ENCODE measurements around the gene BABAM2.
"Not testable (repeated sequence)": the region's sequence is repeated elsewhere in the genome, so short reads cannot be mapped to it uniquely, and the experiment has no call there.

Gene BABAM2

DNA sequence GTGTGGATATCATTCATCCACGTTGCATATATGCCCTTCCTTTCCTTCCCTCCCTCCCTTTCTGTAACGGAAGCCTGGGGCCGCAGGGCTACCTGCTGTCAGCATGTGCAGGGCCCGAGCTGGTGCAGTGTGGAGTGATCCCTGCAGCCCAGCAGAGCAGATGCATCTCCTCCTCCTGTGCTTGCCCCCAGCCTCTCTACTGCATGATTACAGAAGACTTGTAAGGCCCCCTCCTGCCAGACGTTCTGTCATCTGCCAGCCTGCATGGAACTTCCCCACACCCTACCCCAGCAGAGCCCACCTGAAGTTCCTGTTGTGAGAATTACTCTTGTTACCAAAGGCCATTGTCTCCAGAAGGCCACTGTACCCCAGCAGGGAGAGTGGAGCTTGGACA lies 434.6 kb downstream of the BABAM2 start:
- no peak for DNase-seq (ENCODE audit: low read depth in 2 of 2, low spot score in 1 of 2)

DNA sequence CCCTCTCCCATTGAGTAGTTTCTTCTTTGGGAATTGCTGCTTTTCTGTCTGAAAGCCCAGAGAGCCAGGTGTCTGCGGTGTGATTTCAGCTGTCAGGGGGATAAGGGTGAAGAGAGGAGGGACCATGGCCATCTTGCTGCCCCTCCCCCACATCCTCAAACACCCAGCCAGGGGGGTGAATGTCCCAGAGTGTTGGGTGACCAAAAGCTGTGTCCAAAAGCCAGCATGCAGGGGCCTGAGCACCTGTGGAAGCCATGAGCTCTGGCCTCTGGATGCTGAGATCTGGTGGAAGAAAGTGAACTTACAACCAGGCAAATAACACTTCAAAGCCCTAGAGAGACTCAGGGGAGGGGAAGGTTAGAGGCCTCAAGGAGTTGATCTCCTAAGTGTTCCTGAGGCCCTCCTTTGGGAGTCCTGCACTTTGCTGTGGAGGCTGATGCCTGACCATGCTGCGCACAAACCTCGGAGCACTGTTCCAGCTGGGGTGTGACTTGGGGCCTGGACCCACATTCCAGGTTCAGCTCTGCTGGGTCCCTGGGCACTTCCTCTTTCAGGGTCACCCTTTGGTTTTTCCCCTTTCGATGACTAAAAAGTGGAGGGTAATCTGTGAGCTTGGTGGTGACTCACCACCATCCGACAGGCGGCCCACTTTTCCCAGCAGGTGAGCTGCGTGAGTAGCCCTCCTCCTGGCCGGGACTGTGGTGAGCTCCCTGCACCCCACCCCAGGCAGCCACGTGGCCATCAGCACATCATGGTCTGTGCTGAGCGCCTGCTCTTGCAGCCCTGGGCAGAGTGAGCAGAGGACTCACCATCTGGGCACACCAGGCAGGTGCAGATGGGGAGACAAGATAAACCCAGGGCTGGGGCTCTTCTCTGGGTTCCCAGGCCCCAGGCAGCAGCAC lies 435.3 kb downstream of the BABAM2 start:
- no peak for DNase-seq (ENCODE audit: low read depth in 2 of 2, low spot score in 1 of 2)

DNA sequence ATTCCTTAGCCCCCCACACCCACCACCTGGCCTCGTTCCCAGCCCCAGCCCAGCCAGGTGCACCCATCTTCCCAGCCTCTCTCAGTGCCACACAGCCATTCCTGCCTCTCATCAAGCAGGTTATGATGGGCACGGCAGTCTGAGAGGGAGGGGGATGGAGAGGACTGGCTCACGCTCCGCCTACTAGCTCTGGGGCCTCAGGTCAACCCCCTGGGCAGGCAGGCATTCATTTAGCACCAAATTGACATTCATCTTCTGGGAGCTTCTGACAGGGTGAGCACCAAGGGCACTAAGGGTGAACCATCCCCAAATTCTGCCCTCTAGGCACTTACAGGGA lies 435.9 kb downstream of the BABAM2 start:
- no peak for DNase-seq (ENCODE audit: low read depth in 2 of 2, low spot score in 1 of 2)

DNA sequence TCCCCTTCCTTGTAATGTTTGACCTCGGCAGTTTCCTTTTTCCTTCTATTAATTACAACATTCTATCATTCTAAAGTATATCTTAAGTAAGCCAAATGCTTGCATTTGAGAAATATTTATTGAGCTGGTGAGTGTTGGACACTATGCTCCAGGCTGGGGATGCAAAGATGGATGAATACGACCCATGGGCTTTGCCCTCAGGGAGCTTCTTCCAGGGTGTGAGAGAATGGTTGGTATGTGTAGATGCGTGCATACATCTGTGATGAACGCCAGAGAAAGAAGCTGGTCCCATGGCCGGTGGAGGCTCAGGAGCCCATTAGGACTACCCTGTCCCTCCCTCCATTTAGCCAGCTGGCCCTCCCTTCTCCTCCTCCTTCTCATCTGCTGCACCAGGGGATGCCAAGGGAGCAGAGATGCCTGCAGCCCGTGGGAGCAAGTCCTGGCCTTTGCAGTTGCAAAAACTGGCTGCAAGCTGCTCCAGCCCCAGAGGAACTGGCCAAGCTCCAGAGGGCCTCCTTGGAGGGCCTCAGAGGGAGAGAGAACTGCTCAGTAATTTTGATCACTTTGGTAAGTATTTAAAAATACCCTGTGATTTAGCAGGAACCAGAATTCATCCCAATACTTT lies 436.5 kb downstream of the BABAM2 start:
- DNase-seq (ENCODE audit: low read depth in 2 of 2, low spot score in 1 of 2) = no peak

DNA sequence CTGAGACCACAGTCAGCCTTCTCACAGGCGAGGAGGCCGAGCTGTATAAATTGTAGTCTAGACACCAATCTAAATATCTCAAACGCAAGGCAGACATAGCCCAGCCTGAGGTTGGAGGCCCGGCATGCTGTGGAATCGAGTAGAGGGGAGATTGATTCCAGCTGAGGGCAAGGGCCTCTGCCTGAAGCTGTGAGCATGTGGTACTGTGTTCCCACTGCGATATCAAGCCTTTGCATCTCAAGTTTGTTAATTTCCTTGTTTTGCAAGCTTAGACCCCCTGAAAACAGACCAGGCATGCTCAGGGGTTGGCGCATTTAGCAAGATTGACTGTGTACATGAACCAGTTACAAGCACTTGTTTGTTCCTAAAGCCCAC lies 437.0 kb downstream of the BABAM2 start:
- no peak for DNase-seq (ENCODE audit: low read depth in 2 of 2, low spot score in 1 of 2)

DNA sequence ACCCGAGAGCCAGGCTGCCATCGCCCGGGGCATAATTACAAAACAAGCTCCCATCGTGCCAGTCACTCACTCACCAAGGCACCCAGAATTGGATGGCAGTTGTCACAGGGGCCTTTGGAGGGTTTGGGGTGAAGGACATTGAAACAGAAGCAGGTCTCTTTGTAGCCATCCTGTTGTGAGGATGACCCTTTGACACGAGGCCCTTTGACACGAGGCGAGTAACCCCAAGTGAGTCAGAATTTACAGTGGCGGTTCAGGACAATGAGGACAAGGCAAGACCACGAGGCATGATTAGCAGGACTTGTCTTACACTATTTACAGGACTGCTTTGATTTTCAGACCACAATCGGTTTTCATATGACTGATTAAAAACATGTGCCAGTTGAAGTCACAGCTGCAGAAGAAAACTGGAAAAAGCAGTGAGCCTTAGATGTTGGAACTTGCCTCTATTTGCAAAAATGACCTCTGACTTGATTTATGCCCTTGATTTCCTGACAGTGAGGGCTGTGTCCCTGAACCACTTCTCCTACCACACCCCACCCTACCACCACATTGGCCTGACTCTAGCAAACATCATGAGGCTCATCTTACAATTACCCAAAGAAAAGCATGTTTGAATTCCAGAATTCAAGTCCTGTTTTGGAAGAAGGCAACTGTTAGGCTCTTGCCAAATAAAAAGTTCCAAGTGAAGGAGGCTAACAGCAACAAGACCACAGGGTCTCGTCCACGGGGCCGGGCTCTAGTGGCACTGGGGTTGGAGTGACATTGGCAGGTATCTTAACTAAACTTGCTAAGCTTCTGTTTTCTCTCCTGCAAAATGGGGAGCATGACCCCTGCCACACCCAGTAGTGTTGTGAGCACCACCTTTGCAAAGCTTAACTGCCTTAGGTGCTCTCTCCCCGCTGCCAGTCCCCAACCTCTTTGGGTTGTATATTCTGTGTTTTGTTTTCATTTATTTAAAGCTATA lies 437.7 kb downstream of the BABAM2 start:
- no peak for DNase-seq (ENCODE audit: low read depth in 2 of 2, low spot score in 1 of 2)

DNA sequence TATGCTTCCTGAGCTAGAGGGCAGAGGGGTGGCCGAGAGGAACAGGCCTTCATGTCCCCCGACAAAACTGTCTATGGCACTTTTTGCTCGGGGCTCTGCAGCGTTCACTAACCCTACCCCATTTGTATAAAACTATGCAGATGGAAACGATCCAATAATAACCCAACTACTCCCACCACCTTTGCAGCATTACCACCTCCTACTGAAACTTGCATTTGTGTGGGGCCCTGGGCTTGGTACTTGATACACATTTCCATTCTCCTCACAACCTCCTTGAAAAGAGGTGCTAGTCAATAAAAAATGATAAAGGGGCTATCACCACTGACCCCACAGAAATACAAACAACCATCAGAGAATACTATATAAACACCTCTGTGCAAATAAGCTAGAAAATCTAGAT lies 438.7 kb downstream of the BABAM2 start:
- DNase-seq (ENCODE audit: low read depth in 2 of 2, low spot score in 1 of 2) = no peak

DNA sequence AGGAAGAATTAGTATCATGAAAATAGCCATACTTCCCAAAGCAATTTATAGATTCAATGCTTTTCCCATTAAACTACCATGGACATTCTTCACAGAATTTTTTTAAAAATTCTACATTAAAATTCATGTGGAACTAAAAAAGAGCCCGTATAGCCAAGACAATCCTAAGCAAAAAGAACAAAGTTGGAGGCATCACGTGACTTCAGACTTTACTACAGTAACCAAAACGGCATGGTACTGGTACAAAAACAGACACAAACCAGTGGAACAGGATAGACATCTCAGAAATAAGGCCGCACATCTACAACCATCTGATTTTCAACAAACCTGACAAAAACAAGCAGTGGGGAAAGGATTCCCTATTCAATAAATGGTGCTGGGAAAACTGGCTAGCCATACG lies 440.2 kb downstream of the BABAM2 start:
- DNase-seq (ENCODE audit: low read depth in 2 of 2, low spot score in 1 of 2) = not testable (repeated sequence)

DNA sequence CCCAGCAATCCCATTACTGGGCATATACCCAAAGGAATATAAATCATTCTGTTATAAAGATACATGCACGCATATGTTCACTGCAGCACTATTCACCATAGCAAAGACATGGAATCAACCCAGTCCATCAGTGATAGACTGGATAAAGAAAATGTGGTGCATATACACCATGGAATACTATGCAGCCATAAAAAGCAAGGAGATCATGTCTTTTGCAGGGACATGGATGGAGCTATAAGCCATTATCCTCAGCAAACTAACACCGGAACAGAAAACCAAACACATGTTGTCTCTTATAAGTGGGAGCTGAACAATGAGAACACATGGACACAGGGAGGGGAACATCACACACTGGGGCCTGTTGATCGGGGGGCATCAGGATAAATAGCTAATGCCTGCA lies 441.3 kb downstream of the BABAM2 start:
- not testable (repeated sequence) for DNase-seq (ENCODE audit: low read depth in 2 of 2, low spot score in 1 of 2)

DNA sequence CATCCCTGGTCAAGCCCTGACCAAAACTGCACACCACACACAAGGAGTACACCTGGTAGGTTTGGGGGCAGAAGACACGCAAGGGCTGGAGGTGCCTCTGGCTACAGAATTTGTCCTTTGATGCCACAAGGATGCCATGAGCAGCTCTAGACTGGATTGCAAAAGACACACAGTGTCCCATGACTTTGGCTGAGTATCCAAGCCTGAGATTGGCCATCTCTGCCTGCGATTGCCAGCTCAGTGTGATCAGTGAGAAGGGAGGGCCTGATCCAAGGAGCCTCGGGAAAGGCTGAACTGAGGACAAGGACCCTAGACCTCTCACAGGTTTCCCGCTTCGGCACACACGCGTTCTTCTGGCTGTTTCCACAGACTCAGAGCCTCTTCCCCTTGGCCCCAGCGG lies 442.2 kb downstream of the BABAM2 start:
- no peak for DNase-seq (ENCODE audit: low read depth in 2 of 2, low spot score in 1 of 2)

DNA sequence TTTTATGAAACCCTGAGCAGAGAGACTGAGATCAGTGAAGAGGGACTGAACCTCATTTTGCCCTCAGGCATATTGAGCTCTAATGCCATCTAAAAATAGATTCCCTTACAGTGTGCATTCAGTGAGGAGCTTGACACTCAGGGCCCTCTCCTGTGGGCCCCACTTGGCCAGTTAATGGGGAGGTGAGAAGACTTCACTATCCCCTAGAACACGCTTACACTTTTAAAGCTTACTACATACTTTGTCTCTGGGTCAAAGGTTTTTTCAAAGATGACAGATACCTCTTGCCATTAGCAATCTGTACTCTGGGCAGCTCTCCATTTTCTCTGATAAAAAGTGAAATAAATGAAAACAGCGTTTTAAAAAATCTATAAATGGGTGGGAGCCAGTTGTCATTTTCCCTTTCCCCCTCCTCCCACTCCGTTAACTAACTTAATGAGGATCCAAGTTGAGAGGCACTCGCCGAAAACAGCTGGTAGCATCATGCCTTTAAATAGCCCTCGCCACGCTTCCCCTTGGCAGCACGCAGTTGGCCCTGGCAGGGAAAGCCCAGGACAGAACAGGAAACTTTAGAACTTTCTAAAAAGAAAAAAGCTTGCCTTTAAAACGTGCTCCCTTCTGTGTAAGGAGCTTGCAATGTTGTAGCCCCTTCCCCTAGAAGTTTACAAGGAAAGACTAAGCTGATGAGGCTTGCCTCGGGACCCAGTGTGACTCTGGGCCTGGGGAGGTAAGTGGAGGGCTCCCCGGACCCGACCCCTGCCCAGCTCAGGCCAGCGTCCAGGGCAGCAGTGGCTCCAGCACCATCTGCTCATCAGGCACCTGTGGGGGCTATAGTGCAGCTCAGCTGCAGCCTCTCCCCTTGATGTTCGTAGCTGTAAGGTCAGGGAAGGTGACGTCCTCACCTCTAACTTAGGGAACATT lies 443.3 kb downstream of the BABAM2 start:
- no peak for DNase-seq (ENCODE audit: low read depth in 2 of 2, low spot score in 1 of 2)

DNA sequence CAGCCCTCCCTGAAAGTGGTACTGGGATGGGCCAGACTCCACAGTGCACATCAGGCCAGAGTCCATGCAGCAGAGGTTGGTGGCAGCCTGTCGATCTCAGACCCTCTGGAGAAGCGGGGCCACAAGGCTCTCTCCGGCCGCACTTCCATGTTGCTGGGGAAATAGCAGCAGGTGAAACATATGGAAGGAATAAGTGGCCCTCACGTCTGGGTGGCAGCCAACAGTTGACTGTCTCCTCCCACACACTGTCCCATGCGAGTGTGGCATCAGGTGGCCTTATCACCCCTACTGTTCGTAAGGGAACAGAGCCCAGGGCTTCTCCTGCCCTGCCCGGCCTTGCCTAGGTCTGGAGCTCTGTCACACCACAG lies 444.0 kb downstream of the BABAM2 start:
- no peak for DNase-seq (ENCODE audit: low read depth in 2 of 2, low spot score in 1 of 2)

DNA sequence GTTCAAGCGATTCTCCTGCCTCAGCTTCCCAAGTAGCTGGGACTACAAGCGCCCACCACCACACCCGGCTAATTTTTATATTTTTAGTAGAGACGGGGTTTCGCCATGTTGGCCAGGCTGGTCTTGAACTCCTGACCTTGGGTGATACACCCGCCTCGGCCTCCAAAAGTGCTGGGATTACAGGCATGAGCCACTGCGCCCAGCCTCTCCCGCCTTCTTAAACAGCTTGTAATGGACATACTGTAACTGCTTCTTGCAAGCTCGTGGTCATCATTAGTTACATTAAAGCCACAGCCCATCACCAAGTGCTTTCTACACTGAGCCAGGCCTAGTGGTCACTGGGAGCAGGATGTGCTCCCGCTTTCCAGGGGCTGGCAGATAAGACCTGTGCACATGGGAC lies 444.7 kb downstream of the BABAM2 start:
- not testable (repeated sequence) for DNase-seq (ENCODE audit: low read depth in 2 of 2, low spot score in 1 of 2)

DNA sequence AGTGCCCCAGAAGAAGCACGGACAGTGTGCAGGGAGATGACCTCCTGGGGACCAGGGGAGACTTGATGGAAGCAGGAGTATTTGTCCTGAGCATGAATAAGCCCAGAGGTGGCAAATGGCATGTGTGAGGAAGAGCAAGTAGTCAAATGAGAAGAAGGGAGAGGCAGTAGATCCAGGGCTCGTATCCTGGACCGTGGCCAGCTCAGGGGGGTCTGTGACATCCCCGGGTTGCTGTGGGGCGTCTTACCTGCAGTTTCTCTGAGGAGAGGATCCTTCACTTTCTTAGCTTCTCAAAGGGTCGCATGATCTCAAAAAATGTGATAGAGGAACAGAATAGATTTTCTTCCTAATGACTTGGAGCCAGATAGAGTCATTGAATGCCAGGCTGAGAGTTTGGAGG lies 445.1 kb downstream of the BABAM2 start:
- DNase-seq (ENCODE audit: low read depth in 2 of 2, low spot score in 1 of 2) = no peak

DNA sequence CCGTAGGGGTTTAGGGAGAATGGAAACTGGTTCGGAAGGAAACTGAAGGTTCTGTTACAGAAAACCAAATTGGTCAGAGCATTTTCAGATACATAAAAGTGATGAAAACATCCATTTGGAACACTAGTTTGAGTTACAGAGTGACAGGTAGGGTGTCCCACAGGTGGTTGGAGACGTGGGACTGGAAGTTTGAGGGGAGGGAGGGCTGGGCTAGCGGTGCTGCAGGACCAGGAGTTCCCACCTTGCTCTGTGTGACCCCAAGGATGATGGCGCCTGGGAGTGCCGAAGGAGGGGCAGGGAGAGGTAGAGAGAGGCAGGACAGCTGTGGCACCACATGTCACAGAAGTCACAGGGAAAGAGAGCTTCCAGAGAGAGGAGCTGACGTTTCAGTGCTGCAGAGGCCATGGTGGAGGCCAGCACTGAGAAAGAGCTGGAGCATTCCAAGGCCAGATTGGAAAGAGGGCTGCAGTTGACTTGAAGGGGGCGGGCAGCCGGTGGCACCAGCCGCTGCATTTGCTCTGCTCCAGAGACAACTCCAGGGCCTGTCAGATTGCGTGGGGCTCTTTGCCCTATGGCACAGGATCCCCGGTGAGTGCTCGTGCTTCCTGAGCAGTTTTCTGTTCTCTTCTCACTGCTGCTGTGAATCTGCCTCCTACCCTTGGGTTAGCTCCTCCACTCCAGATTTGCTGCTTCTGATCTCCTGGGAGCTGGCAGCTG lies 445.9 kb downstream of the BABAM2 start:
- DNase-seq (ENCODE audit: low read depth in 2 of 2, low spot score in 1 of 2) = no peak

DNA sequence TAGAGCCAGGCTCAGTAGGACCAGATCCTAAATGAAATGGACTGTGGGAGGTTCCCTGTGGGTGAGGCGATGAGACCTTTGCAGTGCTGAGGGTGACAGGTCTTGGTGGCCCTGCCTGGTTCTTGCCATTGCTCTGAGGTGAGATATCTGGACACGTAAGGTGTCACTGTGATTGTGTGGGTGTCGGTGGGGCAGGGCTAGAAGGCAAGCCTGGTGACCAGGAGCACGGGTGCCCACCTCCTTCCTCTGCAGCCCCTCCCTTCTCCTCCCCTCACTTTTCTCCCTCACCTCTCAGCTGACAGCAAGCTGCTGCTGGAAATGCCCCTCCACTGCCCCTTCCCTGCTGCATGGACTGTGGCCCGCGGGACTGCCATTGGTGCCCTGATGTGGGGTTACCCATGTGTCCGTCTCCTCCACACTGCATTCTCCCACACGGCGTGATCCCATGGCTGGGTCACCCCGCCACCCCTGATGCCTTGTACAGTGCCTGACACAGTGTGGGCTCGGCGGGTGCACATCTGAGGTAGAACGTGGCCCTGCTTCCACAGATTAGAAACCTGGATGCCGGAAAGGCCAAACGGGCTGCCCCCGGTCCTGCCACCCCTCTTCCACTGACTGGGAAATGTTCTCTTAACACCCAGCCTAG lies 446.6 kb downstream of the BABAM2 start:
- DNase-seq (ENCODE audit: low read depth in 2 of 2, low spot score in 1 of 2) = no peak

DNA sequence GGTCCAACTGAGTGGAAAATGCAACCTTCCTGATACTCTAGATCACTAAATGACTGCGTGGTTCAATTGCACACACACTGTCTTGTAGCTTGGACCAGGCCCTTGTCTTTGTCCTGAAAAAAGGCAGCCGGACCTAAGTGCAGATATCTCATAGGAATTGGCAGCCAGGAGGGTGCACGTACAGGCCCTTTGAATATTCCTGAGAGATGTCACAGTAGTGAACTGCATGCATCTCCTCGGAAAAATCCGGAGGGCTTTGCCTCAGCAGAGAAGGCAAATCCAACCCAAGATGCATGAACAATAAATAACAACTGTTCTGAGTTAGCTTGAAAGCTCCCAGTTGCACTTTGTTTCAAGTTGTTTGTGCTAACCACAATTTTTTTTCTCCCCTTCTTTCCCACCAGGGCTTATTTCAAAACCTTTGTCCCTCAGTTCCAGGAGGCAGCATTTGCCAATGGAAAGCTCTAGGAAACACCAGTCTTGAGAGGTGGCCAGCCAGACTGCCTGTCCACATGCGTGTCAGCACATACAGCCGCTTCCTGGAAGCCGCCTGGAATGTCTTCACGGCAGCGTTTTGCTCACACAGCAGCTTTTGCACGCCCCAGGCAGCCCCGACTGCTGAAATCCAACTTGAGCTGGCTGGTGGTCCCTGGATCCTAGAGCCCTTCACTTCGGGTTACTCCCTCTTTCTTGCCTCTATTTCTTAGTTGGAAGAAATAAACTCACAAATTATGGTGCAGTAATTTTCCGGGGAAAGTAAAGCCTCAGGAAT lies 447.7 kb downstream of the BABAM2 start:
- no peak for DNase-seq (ENCODE audit: low read depth in 2 of 2, low spot score in 1 of 2)

DNA sequence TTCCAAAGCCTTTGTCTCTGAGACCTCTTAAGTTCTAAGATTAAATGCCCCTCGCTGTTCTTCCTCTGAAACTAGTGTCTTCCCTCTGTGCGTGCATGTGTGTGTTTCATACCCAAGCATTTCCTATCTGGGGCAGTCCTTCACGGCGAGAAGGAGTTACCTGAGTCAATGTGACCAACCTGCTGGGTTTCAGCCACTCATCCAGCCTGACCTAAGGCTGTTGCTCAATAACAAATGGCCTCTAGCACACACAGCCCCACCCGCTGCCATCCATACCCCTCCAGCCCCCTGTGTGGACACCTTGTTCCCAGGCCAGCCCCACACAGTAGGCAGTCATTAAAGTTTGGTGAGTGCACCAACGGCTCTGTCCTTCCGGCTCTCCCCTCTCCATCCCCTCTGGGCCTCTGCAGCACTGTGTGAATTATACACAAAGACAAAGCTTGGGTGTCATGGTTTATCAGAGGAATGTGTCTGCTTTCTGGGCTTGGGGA lies 448.3 kb downstream of the BABAM2 start:
- no peak for DNase-seq (ENCODE audit: low read depth in 2 of 2, low spot score in 1 of 2)

Measured in stimulated activated CD8-positive, alpha-beta memory T cell treated with anti-CD3 and anti-CD28 coated beads, Interleukin-4, amount 100 ng/mL, for 4 hours (primary cell).